Stimulated activated CD8-positive, alpha-beta memory T cell treated with anti-CD3 and anti-CD28 coated beads, Interleukin-12 subunit alpha, Interleukin-12 subunit beta, amount 100 ng/mL, for 1 hour (primary cell): ENCODE data around the gene DCP2.

Experiments
- DNase-seq: peaks from one replicate; pipeline ENCODE4 v3.0.0-alpha.2; 2020; ENCODE audit warnings: low read depth

Gene DCP2

GRCh38 chr5:113022661-113023060 lies 46.1 kb downstream of the DCP2 start:
- DNase-seq, result no peak

GRCh38 chr5:113024076-113024697 lies 47.6 kb downstream of the DCP2 start:
- no peak for DNase-seq

- no peak for DNase-seq
These were observed 49.0 kb downstream of the DCP2 start for GRCh38 chr5:113025596-113025995.

- DNase-seq, result no peak
These were observed 49.6 kb downstream of the DCP2 start for GRCh38 chr5:113026211-113026610.

GRCh38 chr5:113027015-113027414 lies 50.4 kb downstream of the DCP2 start:
- no peak for DNase-seq

GRCh38 chr5:113027431-113027830 lies 50.8 kb downstream of the DCP2 start:
- no peak for DNase-seq

GRCh38 chr5:113029614-113030013 lies 53.0 kb downstream of the DCP2 start:
- no peak for DNase-seq

GRCh38 chr5:113031104-113031503 lies 54.5 kb downstream of the DCP2 start:
- no peak for DNase-seq

GRCh38 chr5:113031557-113031956 lies 55.0 kb downstream of the DCP2 start:
- DNase-seq, result no peak

- DNase-seq, result no peak
These were observed 57.7 kb downstream of the DCP2 start for GRCh38 chr5:113034182-113034773.

GRCh38 chr5:113035096-113035495 lies 58.5 kb downstream of the DCP2 start:
- no peak for DNase-seq

- DNase-seq, result no peak
These were observed 59.7 kb downstream of the DCP2 start for GRCh38 chr5:113036321-113036720.

GRCh38 chr5:113036826-113037225 lies 60.2 kb downstream of the DCP2 start:
- no peak for DNase-seq

- no peak for DNase-seq
These were observed 61.5 kb downstream of the DCP2 start for GRCh38 chr5:113038136-113038535.

GRCh38 chr5:113038714-113039113 lies 62.1 kb downstream of the DCP2 start:
- DNase-seq, result no peak

GRCh38 chr5:113039229-113039933 lies 62.8 kb downstream of the DCP2 start:
- no peak for DNase-seq

GRCh38 chr5:113039934-113040285 lies 63.3 kb downstream of the DCP2 start:
- no peak for DNase-seq

- DNase-seq, result no peak
These were observed 64.2 kb downstream of the DCP2 start for GRCh38 chr5:113040672-113041260.

GRCh38 chr5:113042491-113043243 lies 66.1 kb downstream of the DCP2 start:
- DNase-seq, result no peak

GRCh38 chr5:113043491-113043931 lies 66.9 kb downstream of the DCP2 start:
- DNase-seq, result no peak

GRCh38 chr5:113044776-113045465 lies 68.3 kb downstream of the DCP2 start:
- DNase-seq, result no peak

GRCh38 chr5:113047234-113047633 lies 70.6 kb downstream of the DCP2 start:
- DNase-seq, result no peak
